Measurements from ENCODE around the gene AP2A1.

Gene AP2A1

DNA sequence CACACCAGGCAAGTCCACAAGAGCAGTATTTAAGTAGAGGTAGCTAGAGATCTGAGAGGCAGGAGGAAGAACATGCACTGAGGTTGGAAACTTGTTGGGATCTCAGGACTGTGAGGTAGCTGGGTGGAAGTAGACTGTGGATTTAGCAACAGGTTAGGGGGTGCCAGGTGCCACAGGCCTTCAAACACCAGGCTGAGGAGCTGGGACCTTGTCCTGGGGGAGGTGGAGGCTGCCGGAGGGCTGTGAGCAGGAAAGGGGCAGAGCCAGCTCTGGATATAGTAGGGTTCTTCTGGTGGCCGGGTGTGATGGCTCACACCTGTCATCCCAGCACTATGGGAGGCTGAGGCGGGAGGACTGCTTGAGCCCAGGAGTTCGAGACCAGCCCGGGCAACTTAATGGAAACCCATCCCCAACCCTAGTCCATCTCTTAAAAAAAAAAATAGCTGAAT, 43.2 kb downstream of the AP2A1 start:
- TF ChIP-seq, protein P1, sequence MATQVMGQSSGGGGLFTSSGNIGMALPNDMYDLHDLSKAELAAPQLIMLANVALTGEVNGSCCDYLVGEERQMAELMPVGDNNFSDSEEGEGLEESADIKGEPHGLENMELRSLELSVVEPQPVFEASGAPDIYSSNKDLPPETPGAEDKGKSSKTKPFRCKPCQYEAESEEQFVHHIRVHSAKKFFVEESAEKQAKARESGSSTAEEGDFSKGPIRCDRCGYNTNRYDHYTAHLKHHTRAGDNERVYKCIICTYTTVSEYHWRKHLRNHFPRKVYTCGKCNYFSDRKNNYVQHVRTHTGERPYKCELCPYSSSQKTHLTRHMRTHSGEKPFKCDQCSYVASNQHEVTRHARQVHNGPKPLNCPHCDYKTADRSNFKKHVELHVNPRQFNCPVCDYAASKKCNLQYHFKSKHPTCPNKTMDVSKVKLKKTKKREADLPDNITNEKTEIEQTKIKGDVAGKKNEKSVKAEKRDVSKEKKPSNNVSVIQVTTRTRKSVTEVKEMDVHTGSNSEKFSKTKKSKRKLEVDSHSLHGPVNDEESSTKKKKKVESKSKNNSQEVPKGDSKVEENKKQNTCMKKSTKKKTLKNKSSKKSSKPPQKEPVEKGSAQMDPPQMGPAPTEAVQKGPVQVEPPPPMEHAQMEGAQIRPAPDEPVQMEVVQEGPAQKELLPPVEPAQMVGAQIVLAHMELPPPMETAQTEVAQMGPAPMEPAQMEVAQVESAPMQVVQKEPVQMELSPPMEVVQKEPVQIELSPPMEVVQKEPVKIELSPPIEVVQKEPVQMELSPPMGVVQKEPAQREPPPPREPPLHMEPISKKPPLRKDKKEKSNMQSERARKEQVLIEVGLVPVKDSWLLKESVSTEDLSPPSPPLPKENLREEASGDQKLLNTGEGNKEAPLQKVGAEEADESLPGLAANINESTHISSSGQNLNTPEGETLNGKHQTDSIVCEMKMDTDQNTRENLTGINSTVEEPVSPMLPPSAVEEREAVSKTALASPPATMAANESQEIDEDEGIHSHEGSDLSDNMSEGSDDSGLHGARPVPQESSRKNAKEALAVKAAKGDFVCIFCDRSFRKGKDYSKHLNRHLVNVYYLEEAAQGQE (IDR thresholded peaks at IDR 0.05; ENCODE audit: insufficient read depth in 1 of 2, low read depth in 2 of 2, low read length in 2 of 2), result no peak
- no peak for TF ChIP-seq POLR2AphosphoS5 (IDR thresholded peaks at IDR 0.05; ENCODE audit: low read depth, low read length)
- TF ChIP-seq SIN3A (IDR thresholded peaks at IDR 0.05; ENCODE audit: borderline replicate concordance, insufficient read depth, low read length), result no peak

DNA sequence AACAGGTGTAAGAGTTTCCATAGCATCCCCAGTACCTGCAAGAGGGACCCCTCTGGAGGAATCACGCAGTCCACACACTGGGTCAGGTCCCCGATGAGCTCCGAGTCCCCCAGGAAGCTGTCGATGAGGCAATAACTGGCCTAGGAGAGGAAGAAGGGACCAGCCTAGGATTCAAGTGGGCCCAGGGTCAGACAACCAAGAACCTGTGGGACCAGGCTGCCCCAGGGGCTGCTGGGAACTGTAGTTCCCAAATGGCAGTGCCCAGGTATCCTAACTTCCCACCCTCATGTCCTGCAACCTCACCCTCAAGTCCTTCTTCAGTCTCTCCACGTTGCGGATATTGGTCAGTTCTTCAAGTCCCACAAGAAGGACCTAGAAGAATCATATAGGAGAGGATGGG, 44.5 kb downstream of the AP2A1 start:
- TF ChIP-seq TAF1 (IDR thresholded peaks at IDR 0.05; ENCODE audit: borderline replicate concordance, insufficient read depth, low read length), result no peak
- no peak for TF ChIP-seq SIN3A (IDR thresholded peaks at IDR 0.05; ENCODE audit: borderline replicate concordance, insufficient read depth, low read length)
- no peak for TF ChIP-seq FOXP2 (optimal IDR thresholded peaks at IDR 0.05; ENCODE audit: borderline replicate concordance, extremely low read depth, extremely low read length, insufficient read depth)
- TF ChIP-seq POLR2AphosphoS5 (IDR thresholded peaks at IDR 0.05; ENCODE audit: low read depth, low read length), result no peak
- TF ChIP-seq, protein P1 (IDR thresholded peaks at IDR 0.05; ENCODE audit: insufficient read depth in 1 of 2, low read depth in 2 of 2, low read length in 2 of 2), result no peak

DNA sequence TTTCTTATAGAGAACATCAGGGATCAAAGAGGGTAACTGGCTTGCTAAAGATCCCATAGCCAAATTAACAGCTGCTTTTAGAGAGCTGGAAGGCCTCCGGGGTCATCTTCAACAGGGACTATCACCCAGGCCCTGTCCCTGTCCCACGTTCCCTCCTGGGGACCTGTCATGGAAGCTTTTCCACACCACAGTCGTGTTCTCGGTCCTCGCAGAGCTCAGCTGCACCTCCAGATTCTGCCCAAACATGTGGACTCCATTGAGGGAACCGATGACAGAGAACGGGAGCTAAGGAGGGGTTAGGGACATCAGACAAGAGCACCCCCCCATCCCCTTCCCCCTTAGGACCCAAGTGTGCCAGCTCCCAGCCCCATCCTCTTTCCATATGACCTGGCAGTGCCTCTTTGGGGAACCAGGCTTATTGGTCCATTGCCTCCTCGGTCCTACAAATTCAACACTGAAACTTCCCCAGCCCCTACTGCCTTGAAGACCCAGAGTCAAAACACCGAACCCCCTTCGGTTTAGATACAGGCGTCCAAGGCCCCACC, 45.7 kb downstream of the AP2A1 start:
- TF ChIP-seq FOXP2 (optimal IDR thresholded peaks at IDR 0.05; ENCODE audit: borderline replicate concordance, extremely low read depth, extremely low read length, insufficient read depth) (no peak), SIN3A (IDR thresholded peaks at IDR 0.05; ENCODE audit: borderline replicate concordance, insufficient read depth, low read length) (no peak), POLR2AphosphoS5 (IDR thresholded peaks at IDR 0.05; ENCODE audit: low read depth, low read length) (no peak), TAF1 (IDR thresholded peaks at IDR 0.05; ENCODE audit: borderline replicate concordance, insufficient read depth, low read length) (no peak)
- TF ChIP-seq, protein P1 (IDR thresholded peaks at IDR 0.05; ENCODE audit: insufficient read depth in 1 of 2, low read depth in 2 of 2, low read length in 2 of 2), result no peak

DNA sequence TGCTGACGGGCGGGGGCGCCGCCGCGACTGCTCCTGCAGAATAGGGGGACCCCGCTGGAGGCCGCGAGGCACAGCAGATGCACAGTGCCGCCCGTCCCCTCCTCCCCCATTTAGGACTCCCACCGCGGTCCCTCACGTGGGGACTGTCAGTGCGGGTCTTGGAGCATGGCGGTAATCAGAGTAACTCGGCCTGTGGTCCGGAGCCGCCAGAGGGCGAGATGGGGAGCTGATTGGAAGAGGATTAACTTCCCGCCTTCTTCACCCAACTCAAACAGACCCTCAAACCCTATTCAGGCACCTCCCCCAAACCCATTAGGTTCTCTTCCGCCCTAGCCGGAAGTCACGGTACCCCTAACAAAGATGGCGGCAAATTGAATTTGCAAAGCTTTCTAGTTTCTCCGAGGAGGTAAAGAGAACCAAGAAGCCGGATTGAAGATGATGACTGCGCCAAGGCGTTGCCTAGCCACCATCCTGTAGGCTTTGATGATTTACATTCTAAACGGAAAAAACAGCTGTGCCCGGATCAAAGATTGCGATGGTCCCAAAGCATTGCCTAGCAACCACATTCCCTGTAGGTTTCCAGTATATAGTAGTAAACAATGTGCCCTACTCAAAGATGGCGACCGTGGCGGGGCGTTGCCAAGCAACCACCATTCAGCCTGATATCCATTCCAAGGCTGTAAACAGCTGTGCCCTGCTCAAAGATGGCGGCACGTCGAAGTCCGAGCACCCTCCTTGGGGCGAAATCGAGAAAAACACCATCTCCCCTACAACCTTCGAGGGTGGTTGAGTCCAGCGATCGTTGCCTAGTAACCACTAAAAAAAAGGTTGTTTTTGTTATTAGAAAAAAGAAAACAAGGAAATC, 46.4 kb downstream of the AP2A1 start, which contains the start of gene FUZ:
FUZ (minus strand) TSS at position 296 of the 865 bp plus-strand sequence; CDS start at position 110, 186 bp downstream.
- TF ChIP-seq TAF1 (IDR thresholded peaks at IDR 0.05; ENCODE audit: borderline replicate concordance, insufficient read depth, low read length) (no peak), FOXP2 (optimal IDR thresholded peaks at IDR 0.05; ENCODE audit: borderline replicate concordance, extremely low read depth, extremely low read length, insufficient read depth) (peak; percentile 100), POLR2AphosphoS5 (IDR thresholded peaks at IDR 0.05; ENCODE audit: low read depth, low read length) (no peak), SIN3A (IDR thresholded peaks at IDR 0.05; ENCODE audit: borderline replicate concordance, insufficient read depth, low read length) (peak; percentile 77; the same call in 1 of the 2 replicates)
- TF ChIP-seq, protein P1 (IDR thresholded peaks at IDR 0.05; ENCODE audit: insufficient read depth in 1 of 2, low read depth in 2 of 2, low read length in 2 of 2), result no peak

Data from PFSK-1 (cell line).